Measurements from ENCODE around the gene OR2A2.
"Not testable (repeated sequence)": the region's sequence is repeated elsewhere in the genome, so short reads cannot be mapped to it uniquely, and the experiment has no call there.

Gene OR2A2

GRCh38 chr7:144109283-144109682, at the start of gene OR2A2:
TSS of gene OR2A2 (plus strand) at chr7:144109583. CDS start at chr7:144109583, 0 bp downstream.
- in situ Hi-C loops (cut with MboI; ENCODE audit: low sequenced_read_pairs): no loop called here

- in situ Hi-C loops (cut with MboI; ENCODE audit: low sequenced_read_pairs): no loop called here
These were observed 45.7 kb upstream of the OR2A2 start for GRCh38 chr7:144063710-144064109.

- in situ Hi-C loops (cut with MboI; ENCODE audit: low sequenced_read_pairs): no loop called here
These were observed 39.9 kb upstream of the OR2A2 start, which contains the start of gene OR2A25 for GRCh38 chr7:144069511-144069910. TSS of gene OR2A25 (plus strand) at chr7:144069811. CDS start at chr7:144074220, 4,409 bp downstream.

GRCh38 chr7:144069953-144070352, 39.4 kb upstream of the OR2A2 start:
- in situ Hi-C loops (cut with MboI; ENCODE audit: low sequenced_read_pairs): no loop called here

GRCh38 chr7:144074374-144074773, 35.0 kb upstream of the OR2A2 start:
- in situ Hi-C loops (cut with MboI; ENCODE audit: low sequenced_read_pairs): no loop called here

GRCh38 chr7:144085978-144086377, 23.4 kb upstream of the OR2A2 start, which contains the start of gene OR2A12:
TSS of gene OR2A12 (plus strand) at chr7:144086278. CDS start at chr7:144095108, 8,830 bp downstream.
- in situ Hi-C loops (cut with MboI; ENCODE audit: low sequenced_read_pairs): no loop called here

GRCh38 chr7:144086730-144087129, 22.7 kb upstream of the OR2A2 start:
- in situ Hi-C loops (cut with MboI; ENCODE audit: low sequenced_read_pairs): no loop called here

- in situ Hi-C loops (cut with MboI; ENCODE audit: low sequenced_read_pairs): no loop called here
These were observed 22.2 kb upstream of the OR2A2 start for GRCh38 chr7:144087230-144087629.

- in situ Hi-C loops (cut with MboI; ENCODE audit: low sequenced_read_pairs): no loop called here
These were observed 18.7 kb upstream of the OR2A2 start for GRCh38 chr7:144090667-144091066.

- in situ Hi-C loops (cut with MboI; ENCODE audit: low sequenced_read_pairs): no loop called here
These were observed 10.6 kb upstream of the OR2A2 start for GRCh38 chr7:144098776-144099175.

GRCh38 chr7:144100607-144101006, 8.8 kb upstream of the OR2A2 start:
- in situ Hi-C loops (cut with MboI; ENCODE audit: low sequenced_read_pairs): no loop called here

GRCh38 chr7:144102041-144102440, 7.3 kb upstream of the OR2A2 start:
- in situ Hi-C loops (cut with MboI; ENCODE audit: low sequenced_read_pairs): no loop called here

GRCh38 chr7:144105211-144105610, 4.2 kb upstream of the OR2A2 start:
- in situ Hi-C loops (cut with MboI; ENCODE audit: low sequenced_read_pairs): no loop called here

GRCh38 chr7:144110272-144110671, 889 bp downstream of the OR2A2 start:
- in situ Hi-C loops (cut with MboI; ENCODE audit: low sequenced_read_pairs): no loop called here

- in situ Hi-C loops (cut with MboI; ENCODE audit: low sequenced_read_pairs): no loop called here
These were observed 4.3 kb downstream of the OR2A2 start for GRCh38 chr7:144113651-144114050.

- in situ Hi-C loops (cut with MboI; ENCODE audit: low sequenced_read_pairs): no loop called here
These were observed 9.0 kb downstream of the OR2A2 start for GRCh38 chr7:144118341-144118740.

- in situ Hi-C loops (cut with MboI; ENCODE audit: low sequenced_read_pairs): no loop called here
These were observed 13.5 kb downstream of the OR2A2 start, which contains the start of gene OR2A14 for GRCh38 chr7:144122876-144123275. TSS of gene OR2A14 (plus strand) at chr7:144123176. CDS start at chr7:144129113, 5,937 bp downstream.

- in situ Hi-C loops (cut with MboI; ENCODE audit: low sequenced_read_pairs): no loop called here
These were observed 18.4 kb downstream of the OR2A2 start for GRCh38 chr7:144127714-144128334.

GRCh38 chr7:144129601-144130000, 20.2 kb downstream of the OR2A2 start:
- in situ Hi-C loops (cut with MboI; ENCODE audit: low sequenced_read_pairs): not testable (repeated sequence)

GRCh38 chr7:144130730-144131129, 21.3 kb downstream of the OR2A2 start:
- in situ Hi-C loops (cut with MboI; ENCODE audit: low sequenced_read_pairs): no loop called here

GRCh38 chr7:144132262-144132661, 22.9 kb downstream of the OR2A2 start:
- in situ Hi-C loops (cut with MboI; ENCODE audit: low sequenced_read_pairs): no loop called here

GRCh38 chr7:144133307-144133706, 23.9 kb downstream of the OR2A2 start:
- in situ Hi-C loops (cut with MboI; ENCODE audit: low sequenced_read_pairs): no loop called here

- in situ Hi-C loops (cut with MboI; ENCODE audit: low sequenced_read_pairs): no loop called here
These were observed 24.7 kb downstream of the OR2A2 start for GRCh38 chr7:144134116-144134515.
